Testis (tissue), 2 donors: ENCODE results near the gene ANAPC5.

Source experiments
- POLR2A ChIP-seq: fragments of 450-650 bp; IDR thresholded peaks from one replicate; pipeline ENCODE4 v1.6.1; 2017; ENCODE audit warnings: antibody characterized with exemption, mild to moderate bottlenecking, moderate library complexity
- TF ChIP-seq, protein P1 (sequence below), 3 experiments: fragments of 450-650 bp in 2 of 3; fragments of 200-600 bp in 1 of 3; sonication (generic) in 1 of 3; IDR thresholded peaks; one replicate each; pipeline ENCODE4 v1.5.1; 2016 to 2019; ENCODE audit warnings: antibody characterized with exemption in 3 of 3, mild to moderate bottlenecking in 2 of 3, moderate library complexity in 1 of 3

GRCh38 chr12:121287267-121287954 lies 64.8 kb downstream of the ANAPC5 start:
- no peak for TF ChIP-seq POLR2A
- TF ChIP-seq, protein P1, sequence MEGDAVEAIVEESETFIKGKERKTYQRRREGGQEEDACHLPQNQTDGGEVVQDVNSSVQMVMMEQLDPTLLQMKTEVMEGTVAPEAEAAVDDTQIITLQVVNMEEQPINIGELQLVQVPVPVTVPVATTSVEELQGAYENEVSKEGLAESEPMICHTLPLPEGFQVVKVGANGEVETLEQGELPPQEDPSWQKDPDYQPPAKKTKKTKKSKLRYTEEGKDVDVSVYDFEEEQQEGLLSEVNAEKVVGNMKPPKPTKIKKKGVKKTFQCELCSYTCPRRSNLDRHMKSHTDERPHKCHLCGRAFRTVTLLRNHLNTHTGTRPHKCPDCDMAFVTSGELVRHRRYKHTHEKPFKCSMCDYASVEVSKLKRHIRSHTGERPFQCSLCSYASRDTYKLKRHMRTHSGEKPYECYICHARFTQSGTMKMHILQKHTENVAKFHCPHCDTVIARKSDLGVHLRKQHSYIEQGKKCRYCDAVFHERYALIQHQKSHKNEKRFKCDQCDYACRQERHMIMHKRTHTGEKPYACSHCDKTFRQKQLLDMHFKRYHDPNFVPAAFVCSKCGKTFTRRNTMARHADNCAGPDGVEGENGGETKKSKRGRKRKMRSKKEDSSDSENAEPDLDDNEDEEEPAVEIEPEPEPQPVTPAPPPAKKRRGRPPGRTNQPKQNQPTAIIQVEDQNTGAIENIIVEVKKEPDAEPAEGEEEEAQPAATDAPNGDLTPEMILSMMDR (IDR thresholded peaks at IDR 0.05) = no peak
